ENCODE data around the gene ITPKB. TPM values are rescaled to one million over a fixed set of nuclear protein-coding genes. Genes with fewer than 3 reads are reported as not detected.

The ITPKB gene
- total RNA-seq, 2 experiments from 2014 or later, result 43.6 to 44.4 TPM

DNA sequence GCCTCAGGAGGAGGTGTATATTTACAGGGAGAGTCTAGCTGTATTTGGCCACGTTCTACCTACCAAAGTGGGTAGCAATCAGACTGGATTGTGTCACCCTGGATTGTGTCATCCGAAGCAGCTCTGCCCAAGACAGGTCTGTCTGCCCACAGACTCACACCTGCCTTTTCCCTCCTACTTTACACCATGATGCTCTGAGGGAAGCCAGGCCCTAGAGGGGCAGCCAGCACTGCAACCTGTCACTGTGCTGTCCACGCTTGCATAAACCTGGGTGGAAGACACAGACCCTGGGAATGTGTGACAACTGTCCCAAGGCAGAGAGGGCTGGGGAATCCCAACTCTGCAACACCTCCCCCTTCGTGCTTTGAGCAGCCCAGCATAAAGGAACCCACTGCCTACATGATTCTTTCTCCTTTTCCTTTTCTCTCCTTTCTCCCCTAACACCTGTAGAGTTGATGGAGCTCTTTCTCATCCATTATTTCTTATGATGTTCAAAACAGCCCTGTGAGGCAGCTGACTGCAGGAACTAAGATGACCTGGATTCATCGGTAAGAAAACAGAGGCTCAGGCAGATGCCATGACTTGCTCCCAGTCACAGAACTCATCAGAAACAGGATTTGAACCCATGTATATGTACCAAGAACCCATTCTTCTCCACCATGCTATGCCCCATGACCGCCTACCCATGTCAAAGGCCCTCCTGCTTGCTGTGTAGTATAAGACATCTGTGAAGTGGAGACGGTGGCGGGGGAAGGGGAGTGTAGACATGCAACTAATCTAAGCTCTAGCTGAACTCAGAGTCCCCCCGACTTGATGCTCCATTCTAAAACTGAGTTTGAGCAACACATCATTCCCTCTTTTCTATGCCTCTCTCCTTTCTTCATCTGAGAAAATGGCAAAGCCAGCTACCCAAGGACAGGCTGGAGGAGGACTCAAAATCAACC, 55.9 kb downstream of the ITPKB start:
- H3K27me3 Mint-ChIP-seq, result no peaks in the 10 kb centered on the region
- POLR2A ChIA-PET, result interaction anchor here (1.3 to 10.4 kb wide), 3 partner anchors 21 to 51 kb away, joined by 3 to 113 read pairs (median 4); no protein-coding TSS in a partner anchor
- no peak for DNase-seq
- H3K27ac Mint-ChIP-seq, result no peak overlapping the region
- H3K36me3 Mint-ChIP-seq (ENCODE audit: low read depth), result peaks cover 33% of the 10 kb centered on the region
- no peak overlapping the region for H3K4me3 Mint-ChIP-seq
- CTCF ChIA-PET, result interaction anchor here (0.7 to 2.0 kb wide), 3 partner anchors 16 to 145 kb away, joined by 3 to 5 read pairs (median 5); no protein-coding TSS in a partner anchor
- H3K4me1 Mint-ChIP-seq, result peaks cover 76% of the 10 kb centered on the region
- H3K9me3 Mint-ChIP-seq, result no peaks in the 10 kb centered on the region

DNA sequence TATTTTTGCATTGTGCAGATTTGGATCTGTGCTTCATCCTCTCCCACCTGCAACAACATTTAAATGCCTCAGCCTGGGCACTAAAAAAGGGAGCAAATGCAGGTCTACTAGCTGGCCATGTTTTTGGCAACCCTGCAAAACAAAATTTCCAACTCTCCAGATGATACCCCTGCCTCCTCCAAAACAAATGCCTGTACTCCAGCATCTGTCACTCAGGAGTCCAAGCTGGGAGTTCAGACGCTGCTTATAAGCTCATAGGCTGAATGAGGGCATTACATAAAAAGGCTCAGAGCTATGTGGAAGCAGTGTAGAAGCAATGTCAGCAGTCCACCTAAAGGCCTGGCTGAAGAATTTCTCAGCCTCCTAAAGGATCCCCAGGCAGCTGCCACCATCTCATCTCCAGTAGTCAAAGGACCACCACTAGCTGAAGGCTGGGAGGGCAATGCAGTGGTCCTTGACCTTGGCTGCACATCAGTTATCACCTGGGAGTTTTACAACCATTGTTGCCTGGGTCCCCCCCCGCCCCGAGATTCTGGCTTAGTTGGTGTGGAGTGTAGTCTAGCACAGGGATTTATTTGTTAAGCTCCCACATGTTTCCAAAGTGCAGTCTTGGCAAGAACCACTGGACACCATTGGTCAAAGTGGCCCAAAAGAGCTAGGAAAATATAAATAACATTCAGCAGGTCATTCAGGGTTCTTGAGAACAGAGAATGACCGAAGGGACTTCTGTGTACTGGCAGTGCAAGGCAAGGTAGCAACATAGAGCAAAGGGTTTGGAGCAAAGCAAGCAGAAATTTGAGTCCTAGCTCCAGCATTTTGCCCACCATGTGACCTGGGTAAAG, 57.2 kb downstream of the ITPKB start:
- Mint-ChIP-seq H3K27ac (no peak overlapping the region), H3K9me3 (no peaks in the 10 kb centered on the region)
- POLR2A ChIA-PET, result interaction anchor here (0.9 to 10.4 kb wide), 4 partner anchors 14 to 30 kb away, joined by 3 to 113 read pairs (median 4); no protein-coding TSS in a partner anchor

DNA sequence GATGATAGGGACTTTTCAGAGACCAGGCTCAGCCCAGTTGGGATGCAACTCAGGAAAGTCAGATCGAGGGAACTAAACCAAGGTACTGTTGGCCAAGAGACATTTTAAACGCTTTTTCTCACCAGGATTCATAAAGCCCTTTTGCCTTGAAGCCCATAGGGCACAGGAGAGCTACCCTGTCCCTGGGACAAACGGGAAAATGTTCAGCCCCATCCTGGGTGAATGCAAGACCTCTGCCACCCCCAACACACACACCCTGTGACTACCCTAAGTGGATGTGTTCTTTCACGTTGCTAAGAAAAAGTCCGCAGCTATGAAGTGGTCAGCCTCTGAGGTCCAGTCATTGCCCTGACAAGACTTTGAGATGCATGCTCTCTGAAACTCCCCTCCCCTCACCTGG, 58.4 kb downstream of the ITPKB start:
- peaks cover 31% of the 10 kb centered on the region for H3K36me3 Mint-ChIP-seq (ENCODE audit: low read depth)
- H3K27me3 Mint-ChIP-seq, result no peaks in the 10 kb centered on the region

More for the DNA sequence above, 57.2 kb downstream of the ITPKB start:
- no peaks in the 10 kb centered on the region for H3K27me3 Mint-ChIP-seq
- H3K4me1 Mint-ChIP-seq, result peaks cover 76% of the 10 kb centered on the region
- no peak for DNase-seq
- no peak overlapping the region for H3K4me3 Mint-ChIP-seq
- CTCF ChIA-PET, result interaction anchor here (1.0 to 1.6 kb wide), 5 partner anchors 11 to 33 kb away, joined by 3 to 5 read pairs (median 4); no protein-coding TSS in a partner anchor
- peaks cover 34% of the 10 kb centered on the region for H3K36me3 Mint-ChIP-seq (ENCODE audit: low read depth)

DNA sequence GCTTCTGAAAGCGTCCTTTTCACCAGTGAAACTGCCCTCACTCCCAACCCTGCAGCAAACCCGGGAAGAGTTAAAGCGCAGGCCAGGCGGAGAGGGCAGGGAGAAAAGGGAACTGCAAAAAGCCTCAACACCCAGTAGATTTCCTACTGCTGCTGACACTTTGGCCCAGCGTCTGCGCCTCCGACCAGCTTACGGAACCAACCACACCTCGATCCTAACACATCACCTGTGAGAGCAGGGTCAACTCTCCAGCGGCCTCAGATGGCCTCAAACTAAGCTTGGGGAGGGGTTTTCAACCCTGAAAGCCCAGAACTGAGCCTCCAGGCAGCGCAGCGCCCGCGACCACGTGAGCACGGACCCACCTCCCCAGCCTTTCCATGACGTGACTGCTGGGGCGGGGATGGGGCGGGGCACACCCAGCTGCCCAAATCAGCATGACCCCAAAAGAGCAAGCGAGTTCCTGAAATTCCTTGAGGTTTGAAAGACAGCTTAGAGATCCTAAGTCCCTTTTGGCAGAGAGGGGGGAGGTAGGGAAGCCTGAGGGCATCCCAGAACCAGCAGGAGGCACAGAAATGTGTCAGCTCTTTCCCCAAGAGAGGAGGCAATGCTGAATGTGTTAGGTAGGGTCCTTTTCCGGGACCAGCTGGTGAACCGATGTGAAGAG, 59.1 kb downstream of the ITPKB start:
- POLR2A ChIA-PET, result interaction anchor here (0.9 to 10.4 kb wide), 10 partner anchors 9 to 272 kb away, joined by 3 to 113 read pairs (median 3); partner anchors contain the start of gene PARP1
- no peaks in the 10 kb centered on the region for H3K9me3 Mint-ChIP-seq
- CTCF ChIA-PET, result interaction anchor here (0.8 to 1.9 kb wide), 5 partner anchors 17 to 59 kb away, joined by 3 to 6 read pairs (median 3); partner anchors contain the start of gene ITPKB

More for the DNA sequence above, 58.4 kb downstream of the ITPKB start:
- no peak for DNase-seq
- H3K4me1 Mint-ChIP-seq, result peaks cover 82% of the 10 kb centered on the region
- no peak overlapping the region for H3K4me3 Mint-ChIP-seq
- H3K9me3 Mint-ChIP-seq, result no peaks in the 10 kb centered on the region
- ChIA-PET POLR2A (interaction anchor here (0.9 to 10.4 kb wide), 10 partner anchors 8 to 273 kb away, joined by 3 to 113 read pairs (median 3); partner anchors contain the start of gene PARP1), CTCF (interaction anchor here (1.2 to 1.5 kb wide), 2 partner anchors 18 to 27 kb away, joined by 3 to 5 read pairs; no protein-coding TSS in a partner anchor)
- peak overlapping the region; percentile 79 for H3K27ac Mint-ChIP-seq

DNA sequence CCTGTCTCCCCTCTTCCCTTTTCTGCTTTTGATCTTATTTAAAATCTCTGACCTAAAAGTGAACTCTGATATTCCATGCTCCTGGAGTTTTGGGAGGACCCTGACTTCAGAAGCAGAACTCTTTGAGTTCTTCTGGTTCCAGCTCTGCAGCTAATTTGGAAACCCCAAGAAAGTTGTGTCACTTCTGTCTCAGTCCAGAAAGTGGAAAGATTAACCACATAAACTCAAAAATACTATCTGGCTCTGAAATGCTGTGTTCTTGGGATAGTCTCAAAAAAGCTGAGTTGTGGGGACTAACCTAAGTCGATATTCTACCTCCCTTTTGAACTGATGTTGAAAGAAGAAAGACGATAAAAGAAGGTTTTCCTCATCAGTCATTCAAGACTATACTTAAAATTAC, 59.8 kb downstream of the ITPKB start:
- no peaks in the 10 kb centered on the region for H3K27me3 Mint-ChIP-seq
- peaks cover 85% of the 10 kb centered on the region for H3K4me1 Mint-ChIP-seq
- peaks cover 23% of the 10 kb centered on the region for H3K36me3 Mint-ChIP-seq (ENCODE audit: low read depth)
- H3K27ac Mint-ChIP-seq, result peak overlapping the region; percentile 79
- CTCF ChIA-PET, result interaction anchor here (0.8 to 1.9 kb wide), 3 partner anchors 24 to 60 kb away, joined by 3 to 6 read pairs (median 3); partner anchors contain the start of gene ITPKB
- peak overlapping the region; percentile 70 for H3K4me3 Mint-ChIP-seq
- no peaks in the 10 kb centered on the region for H3K9me3 Mint-ChIP-seq
- POLR2A ChIA-PET, result interaction anchor here (1.2 to 10.4 kb wide), 7 partner anchors 10 to 271 kb away, joined by 3 to 113 read pairs (median 4); partner anchors contain the start of gene PARP1
- no peak for DNase-seq

More for the DNA sequence above, 59.1 kb downstream of the ITPKB start:
- Mint-ChIP-seq H3K27me3 (no peaks in the 10 kb centered on the region), H3K27ac (peak overlapping the region; percentile 79), H3K4me1 (peaks cover 82% of the 10 kb centered on the region), H3K4me3 (peak overlapping the region; percentile 70), H3K36me3 (ENCODE audit: low read depth) (peaks cover 25% of the 10 kb centered on the region)
- DNase-seq, result peak; percentile 79

DNA sequence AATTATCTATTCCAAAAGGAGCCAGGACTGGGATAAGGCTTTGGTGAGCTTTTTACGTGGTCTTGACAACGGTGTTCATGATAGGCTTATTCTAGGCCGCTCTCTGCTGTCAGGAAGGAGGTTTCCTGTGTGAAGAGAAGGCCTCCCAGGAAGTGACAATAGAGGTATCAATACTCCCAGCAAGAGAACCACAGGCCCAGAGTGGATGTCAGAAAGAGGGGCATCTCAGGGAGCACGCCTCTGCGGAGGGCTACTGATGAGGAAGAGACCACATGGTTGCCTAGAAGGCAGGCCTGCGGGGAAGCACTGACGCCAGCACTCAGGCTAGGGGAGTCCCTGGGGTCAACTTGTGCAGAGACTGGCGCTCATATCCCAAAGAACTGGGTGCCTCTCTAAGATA, 60.4 kb downstream of the ITPKB start:
- Mint-ChIP-seq H3K4me3 (peak overlapping the region; percentile 70), H3K36me3 (ENCODE audit: low read depth) (peaks cover 20% of the 10 kb centered on the region), H3K4me1 (peaks cover 84% of the 10 kb centered on the region), H3K27ac (peak overlapping the region; percentile 79), H3K27me3 (no peaks in the 10 kb centered on the region), H3K9me3 (no peaks in the 10 kb centered on the region)
- CTCF ChIA-PET, result interaction anchor here (1.5 to 1.9 kb wide), 2 partner anchors 52 to 60 kb away, joined by 3 to 6 read pairs; partner anchors contain the start of gene ITPKB
- POLR2A ChIA-PET, result interaction anchor here (0.6 to 10.4 kb wide), 8 partner anchors 9 to 57 kb away, joined by 3 to 113 read pairs (median 6); no protein-coding TSS in a partner anchor
- peak; percentile 38 for DNase-seq

DNA sequence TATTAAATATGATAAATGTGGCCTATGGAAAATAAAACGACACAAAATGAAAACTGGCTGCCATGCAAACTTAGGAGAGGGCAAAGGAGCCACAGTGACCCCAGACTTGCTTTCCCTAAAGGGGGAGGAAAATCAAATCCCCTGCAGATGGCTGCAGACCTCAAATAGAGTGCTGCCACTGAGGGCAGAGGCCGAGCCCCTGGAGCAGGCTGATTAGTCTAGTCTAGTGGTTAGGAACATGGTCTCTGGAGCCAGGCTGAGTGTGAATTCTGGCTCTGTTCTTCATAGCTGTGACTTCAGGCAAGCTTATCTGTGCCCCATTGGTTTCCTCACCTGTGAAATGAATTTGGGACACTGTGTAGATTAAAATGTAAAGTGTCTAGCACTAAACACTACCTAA, 60.8 kb downstream of the ITPKB start:
- Mint-ChIP-seq H3K27me3 (no peaks in the 10 kb centered on the region), H3K4me3 (peak overlapping the region; percentile 70), H3K27ac (peak overlapping the region; percentile 79), H3K36me3 (ENCODE audit: low read depth) (peaks cover 18% of the 10 kb centered on the region), H3K4me1 (peaks cover 81% of the 10 kb centered on the region), H3K9me3 (no peaks in the 10 kb centered on the region)
- POLR2A ChIA-PET, result interaction anchor here (0.6 to 10.4 kb wide), 8 partner anchors 9 to 58 kb away, joined by 3 to 113 read pairs (median 4); no protein-coding TSS in a partner anchor
- DNase-seq, result no peak
- CTCF ChIA-PET, result no interaction called here

DNA sequence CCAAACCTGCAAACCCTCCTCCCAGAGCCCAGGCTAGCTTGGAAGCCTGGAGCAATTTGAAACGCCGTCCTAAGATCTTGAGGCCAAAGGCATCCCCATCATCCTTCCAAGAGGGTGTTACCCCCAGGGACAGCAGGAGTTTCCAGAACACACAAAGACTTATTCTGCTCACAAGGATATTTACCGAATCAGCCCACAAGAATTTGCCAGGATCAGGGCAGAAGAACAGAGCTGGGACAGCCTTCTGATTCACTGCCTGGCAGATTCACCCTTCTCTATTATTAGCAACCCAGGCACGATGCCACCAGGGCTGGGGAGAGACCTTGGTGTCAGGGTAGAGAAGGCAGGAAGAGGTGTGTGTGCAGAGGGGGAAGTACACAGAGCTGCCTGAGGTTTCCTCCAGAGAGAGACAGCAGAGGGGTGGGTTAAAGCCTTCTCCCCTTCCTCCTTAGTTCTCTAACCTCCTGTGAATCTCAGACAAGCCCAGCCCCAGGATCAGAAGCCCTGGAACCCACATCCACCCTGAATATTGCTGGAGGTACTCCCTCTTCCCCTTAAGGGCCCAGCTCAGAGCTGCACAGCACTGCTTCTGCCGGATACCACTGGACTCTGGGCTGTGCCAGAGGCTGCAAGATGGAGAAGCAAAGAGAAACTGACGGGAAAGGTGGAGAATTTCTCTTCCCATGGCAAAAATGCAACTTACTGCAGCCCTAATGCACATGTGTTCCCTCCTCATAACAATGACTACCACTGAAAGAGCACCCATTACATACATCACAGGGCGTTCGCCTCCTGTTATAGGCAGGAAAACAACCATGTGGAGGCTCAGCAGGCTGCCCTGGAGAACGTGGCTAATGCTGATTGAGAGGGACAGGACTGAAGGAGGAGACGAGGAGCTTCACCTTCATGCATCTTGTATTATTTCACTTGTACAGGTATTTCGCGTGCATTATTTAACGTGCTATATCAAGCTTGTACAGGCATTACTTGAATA, 61.8 kb downstream of the ITPKB start:
- Mint-ChIP-seq H3K4me1 (peaks cover 80% of the 10 kb centered on the region), H3K27me3 (no peaks in the 10 kb centered on the region), H3K36me3 (ENCODE audit: low read depth) (peaks cover 19% of the 10 kb centered on the region), H3K27ac (peak overlapping the region; percentile 80), H3K4me3 (peak overlapping the region; percentile 48), H3K9me3 (no peaks in the 10 kb centered on the region)
- peak; percentile 76 for DNase-seq
- POLR2A ChIA-PET, result interaction anchor here (0.8 to 10.4 kb wide), 12 partner anchors 10 to 263 kb away, joined by 3 to 113 read pairs (median 4); partner anchors contain the start of gene COQ8A
- CTCF ChIA-PET, result interaction anchor here (0.7 to 1.6 kb wide), 9 partner anchors 9 to 57 kb away, joined by 3 to 5 read pairs (median 3); no protein-coding TSS in a partner anchor

DNA sequence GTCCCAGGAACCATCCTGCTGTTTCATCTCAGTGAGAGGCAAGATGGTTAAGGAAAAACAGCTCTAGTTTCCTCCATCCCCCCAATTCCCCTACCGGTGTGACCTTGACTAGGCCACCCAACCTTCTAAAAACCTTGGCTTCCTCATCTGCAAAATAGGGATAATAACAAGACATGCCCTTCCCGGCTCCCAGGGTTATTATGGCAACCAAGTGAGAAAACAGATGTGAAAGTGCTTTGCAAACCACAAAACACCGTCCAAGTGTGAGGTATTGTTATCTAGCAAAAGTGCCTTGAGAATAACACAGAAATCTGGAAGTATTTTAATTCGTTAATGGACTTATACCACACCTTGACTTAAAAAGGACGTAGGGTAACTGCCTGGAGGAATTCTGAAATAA, 62.7 kb downstream of the ITPKB start:
- no peaks in the 10 kb centered on the region for H3K9me3 Mint-ChIP-seq
- CTCF ChIA-PET, result interaction anchor here (0.9 to 1.6 kb wide), 6 partner anchors 9 to 58 kb away, joined by 3 to 5 read pairs (median 3); no protein-coding TSS in a partner anchor
- H3K36me3 Mint-ChIP-seq (ENCODE audit: low read depth), result peaks cover 29% of the 10 kb centered on the region
- no peaks in the 10 kb centered on the region for H3K27me3 Mint-ChIP-seq
- peak overlapping the region; percentile 80 for H3K27ac Mint-ChIP-seq
- DNase-seq, result no peak
- POLR2A ChIA-PET, result interaction anchor here (1.1 to 10.4 kb wide), 9 partner anchors 11 to 60 kb away, joined by 3 to 113 read pairs (median 7); no protein-coding TSS in a partner anchor
- no peak overlapping the region for H3K4me3 Mint-ChIP-seq
- peaks cover 89% of the 10 kb centered on the region for H3K4me1 Mint-ChIP-seq

DNA sequence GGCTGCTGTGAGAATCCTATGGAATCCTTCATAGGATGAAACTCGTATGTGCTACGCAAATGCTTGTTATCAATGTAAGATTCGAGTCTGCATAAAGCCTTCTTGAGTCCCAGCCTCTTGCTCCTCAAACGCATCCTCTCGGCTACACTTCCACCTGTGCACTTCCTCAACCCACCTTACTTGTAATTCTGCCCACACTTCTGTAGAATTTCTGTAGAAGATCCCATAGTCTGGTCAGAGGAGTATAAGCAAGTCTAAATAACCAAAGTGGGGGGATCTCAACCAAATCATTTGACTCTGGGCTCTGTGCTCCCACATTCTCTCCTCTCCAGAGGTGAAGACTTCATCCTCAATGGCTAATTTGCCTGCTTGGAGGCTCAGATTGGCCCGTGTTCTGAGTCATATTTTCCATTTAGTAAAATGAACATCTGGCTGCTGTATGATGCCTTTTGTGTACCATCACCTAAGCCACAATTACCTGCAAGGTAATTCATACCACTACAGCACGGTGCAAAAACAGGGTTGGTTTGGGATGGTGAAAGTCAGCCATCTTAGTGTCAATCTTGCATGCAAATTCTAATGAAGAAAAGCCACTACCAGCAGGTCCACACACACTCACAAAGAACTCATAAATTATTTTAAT, 63.2 kb downstream of the ITPKB start:
- ChIA-PET POLR2A (interaction anchor here (0.6 to 10.4 kb wide), 7 partner anchors 12 to 54 kb away, joined by 3 to 113 read pairs (median 4); no protein-coding TSS in a partner anchor), CTCF (interaction anchor here (1.1 to 1.6 kb wide), 2 partner anchors 8 to 25 kb away, joined by 3 to 4 read pairs; no protein-coding TSS in a partner anchor)
- Mint-ChIP-seq H3K4me1 (peaks cover 86% of the 10 kb centered on the region), H3K27ac (peak overlapping the region; percentile 80), H3K27me3 (no peaks in the 10 kb centered on the region), H3K36me3 (ENCODE audit: low read depth) (peaks cover 31% of the 10 kb centered on the region), H3K4me3 (peak overlapping the region; percentile 3), H3K9me3 (no peaks in the 10 kb centered on the region)
- no peak for DNase-seq
